ENCODE measurements around the gene INAFM1.
"Not testable (repeated sequence)": the region's sequence is repeated elsewhere in the genome, so short reads cannot be mapped to it uniquely, and the experiment has no call there.

Gene INAFM1

GRCh38 chr19:47267350-47267759 is 7.3 kb upstream of the INAFM1 start:
- DNase-seq (ENCODE audit: low read depth, low spot score): no peak

GRCh38 chr19:47268028-47268427 is 6.7 kb upstream of the INAFM1 start:
- no peak for DNase-seq (ENCODE audit: low read depth, low spot score)

- DNase-seq (ENCODE audit: low read depth, low spot score): no peak
Measured at GRCh38 chr19:47269596-47269995, 5.1 kb upstream of the INAFM1 start.

GRCh38 chr19:47270408-47270807 is 4.3 kb upstream of the INAFM1 start:
- no peak for DNase-seq (ENCODE audit: low read depth, low spot score)

- no peak for DNase-seq (ENCODE audit: low read depth, low spot score)
Measured at GRCh38 chr19:47271949-47272348, 2.7 kb upstream of the INAFM1 start.

GRCh38 chr19:47272448-47273312 is 2.0 kb upstream of the INAFM1 start:
- no peak for DNase-seq (ENCODE audit: low read depth, low spot score)

GRCh38 chr19:47273313-47274070 is 1.2 kb upstream of the INAFM1 start:
- no peak for DNase-seq (ENCODE audit: low read depth, low spot score)

GRCh38 chr19:47274891-47275761 is 441 bp downstream of the INAFM1 start:
- DNase-seq (ENCODE audit: low read depth, low spot score): no peak

- no peak for DNase-seq (ENCODE audit: low read depth, low spot score)
Measured at GRCh38 chr19:47275791-47276461, 1.2 kb downstream of the INAFM1 start.

GRCh38 chr19:47276513-47276912 is 1.8 kb downstream of the INAFM1 start:
- not testable (repeated sequence) for DNase-seq (ENCODE audit: low read depth, low spot score)

- no peak for DNase-seq (ENCODE audit: low read depth, low spot score)
Measured at GRCh38 chr19:47280183-47280797, 5.6 kb downstream of the INAFM1 start.

GRCh38 chr19:47283405-47284059 is 8.8 kb downstream of the INAFM1 start:
- no peak for DNase-seq (ENCODE audit: low read depth, low spot score)

- no peak for DNase-seq (ENCODE audit: low read depth, low spot score)
Measured at GRCh38 chr19:47284324-47284899, 9.7 kb downstream of the INAFM1 start.

GRCh38 chr19:47296036-47296435 is 21.4 kb downstream of the INAFM1 start:
- no peak for DNase-seq (ENCODE audit: low read depth, low spot score)

GRCh38 chr19:47300867-47301266 is 26.2 kb downstream of the INAFM1 start:
- not testable (repeated sequence) for DNase-seq (ENCODE audit: low read depth, low spot score)

- no peak for DNase-seq (ENCODE audit: low read depth, low spot score)
Measured at GRCh38 chr19:47302249-47302648, 27.6 kb downstream of the INAFM1 start.

GRCh38 chr19:47303966-47304365 is 29.3 kb downstream of the INAFM1 start:
- DNase-seq (ENCODE audit: low read depth, low spot score): no peak

GRCh38 chr19:47305309-47305751 is 30.6 kb downstream of the INAFM1 start:
- DNase-seq (ENCODE audit: low read depth, low spot score): no peak

- DNase-seq (ENCODE audit: low read depth, low spot score): no peak
Measured at GRCh38 chr19:47306303-47306702, 31.6 kb downstream of the INAFM1 start.

GRCh38 chr19:47309038-47309437 is 34.4 kb downstream of the INAFM1 start:
- no peak for DNase-seq (ENCODE audit: low read depth, low spot score)

Measured in iPS DF 19.7 (cell line).